Panc1 (cell line): Measurements from ENCODE around the gene NCK2.

Experiments
- POLR2AphosphoS5 ChIP-seq: IDR thresholded peaks from 2 replicates; pipeline ENCODE4 v1.6.1; 2012; ENCODE audit warnings: mild to moderate bottlenecking, low read depth, low read length, moderate library complexity
- SIN3A ChIP-seq: IDR thresholded peaks from 2 replicates; pipeline ENCODE4 v1.6.1; 2012; ENCODE audit warnings: low read depth, mild to moderate bottlenecking, low read length, moderate library complexity, borderline replicate concordance; ENCODE audit not compliant: insufficient read depth
- TF ChIP-seq, protein P1 (sequence below): fragments of 450-650 bp; IDR thresholded peaks from 2 replicates; pipeline ENCODE4 v1.5.1; 2017; ENCODE audit warnings: mild to moderate bottlenecking
- TF ChIP-seq, protein P2 (sequence below), 2 experiments: IDR thresholded peaks; 2 replicates each; pipeline ENCODE4 v1.6.1; 2011 to 2012; ENCODE audit warnings: low read depth in 2 of 2, control low read depth in 1 of 2, low read length in 1 of 2, mild to moderate bottlenecking in 1 of 2, moderate library complexity in 1 of 2; ENCODE audit not compliant: insufficient read depth in 1 of 2

DNA sequence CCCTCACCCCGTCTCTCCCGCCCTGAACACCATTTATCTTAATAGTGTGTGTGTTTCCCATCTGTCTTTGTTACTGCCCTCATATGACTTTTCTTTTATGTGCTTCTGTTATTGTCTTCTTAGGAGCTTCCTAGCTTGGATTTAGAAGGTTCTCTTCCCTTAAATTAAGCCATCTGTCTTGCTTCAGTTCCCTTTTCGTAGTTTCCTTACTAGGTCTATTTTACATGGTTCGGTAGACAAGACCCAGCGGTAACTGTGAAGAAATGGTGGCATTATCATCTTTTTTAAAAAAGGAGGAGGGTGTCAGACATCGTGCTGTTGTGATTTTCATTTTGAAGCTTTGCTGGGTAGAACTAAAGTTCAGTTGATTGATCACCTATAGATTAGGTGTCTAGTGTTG lies 10.3 kb downstream of the NCK2 start:
- TF ChIP-seq POLR2AphosphoS5 (no peak), SIN3A (no peak)
- TF ChIP-seq, protein P1, sequence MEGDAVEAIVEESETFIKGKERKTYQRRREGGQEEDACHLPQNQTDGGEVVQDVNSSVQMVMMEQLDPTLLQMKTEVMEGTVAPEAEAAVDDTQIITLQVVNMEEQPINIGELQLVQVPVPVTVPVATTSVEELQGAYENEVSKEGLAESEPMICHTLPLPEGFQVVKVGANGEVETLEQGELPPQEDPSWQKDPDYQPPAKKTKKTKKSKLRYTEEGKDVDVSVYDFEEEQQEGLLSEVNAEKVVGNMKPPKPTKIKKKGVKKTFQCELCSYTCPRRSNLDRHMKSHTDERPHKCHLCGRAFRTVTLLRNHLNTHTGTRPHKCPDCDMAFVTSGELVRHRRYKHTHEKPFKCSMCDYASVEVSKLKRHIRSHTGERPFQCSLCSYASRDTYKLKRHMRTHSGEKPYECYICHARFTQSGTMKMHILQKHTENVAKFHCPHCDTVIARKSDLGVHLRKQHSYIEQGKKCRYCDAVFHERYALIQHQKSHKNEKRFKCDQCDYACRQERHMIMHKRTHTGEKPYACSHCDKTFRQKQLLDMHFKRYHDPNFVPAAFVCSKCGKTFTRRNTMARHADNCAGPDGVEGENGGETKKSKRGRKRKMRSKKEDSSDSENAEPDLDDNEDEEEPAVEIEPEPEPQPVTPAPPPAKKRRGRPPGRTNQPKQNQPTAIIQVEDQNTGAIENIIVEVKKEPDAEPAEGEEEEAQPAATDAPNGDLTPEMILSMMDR, result no peak
- TF ChIP-seq, protein P2, sequence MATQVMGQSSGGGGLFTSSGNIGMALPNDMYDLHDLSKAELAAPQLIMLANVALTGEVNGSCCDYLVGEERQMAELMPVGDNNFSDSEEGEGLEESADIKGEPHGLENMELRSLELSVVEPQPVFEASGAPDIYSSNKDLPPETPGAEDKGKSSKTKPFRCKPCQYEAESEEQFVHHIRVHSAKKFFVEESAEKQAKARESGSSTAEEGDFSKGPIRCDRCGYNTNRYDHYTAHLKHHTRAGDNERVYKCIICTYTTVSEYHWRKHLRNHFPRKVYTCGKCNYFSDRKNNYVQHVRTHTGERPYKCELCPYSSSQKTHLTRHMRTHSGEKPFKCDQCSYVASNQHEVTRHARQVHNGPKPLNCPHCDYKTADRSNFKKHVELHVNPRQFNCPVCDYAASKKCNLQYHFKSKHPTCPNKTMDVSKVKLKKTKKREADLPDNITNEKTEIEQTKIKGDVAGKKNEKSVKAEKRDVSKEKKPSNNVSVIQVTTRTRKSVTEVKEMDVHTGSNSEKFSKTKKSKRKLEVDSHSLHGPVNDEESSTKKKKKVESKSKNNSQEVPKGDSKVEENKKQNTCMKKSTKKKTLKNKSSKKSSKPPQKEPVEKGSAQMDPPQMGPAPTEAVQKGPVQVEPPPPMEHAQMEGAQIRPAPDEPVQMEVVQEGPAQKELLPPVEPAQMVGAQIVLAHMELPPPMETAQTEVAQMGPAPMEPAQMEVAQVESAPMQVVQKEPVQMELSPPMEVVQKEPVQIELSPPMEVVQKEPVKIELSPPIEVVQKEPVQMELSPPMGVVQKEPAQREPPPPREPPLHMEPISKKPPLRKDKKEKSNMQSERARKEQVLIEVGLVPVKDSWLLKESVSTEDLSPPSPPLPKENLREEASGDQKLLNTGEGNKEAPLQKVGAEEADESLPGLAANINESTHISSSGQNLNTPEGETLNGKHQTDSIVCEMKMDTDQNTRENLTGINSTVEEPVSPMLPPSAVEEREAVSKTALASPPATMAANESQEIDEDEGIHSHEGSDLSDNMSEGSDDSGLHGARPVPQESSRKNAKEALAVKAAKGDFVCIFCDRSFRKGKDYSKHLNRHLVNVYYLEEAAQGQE (IDR thresholded peaks at IDR 0.05; ENCODE audit: insufficient read depth in 1 of 2, low read depth in 2 of 2, low read length in 1 of 2), result no peak
